ENCODE data around the gene LTBP2. TPM values are rescaled to one million over a fixed set of nuclear protein-coding genes. Genes with fewer than 3 reads are reported as not detected.

LTBP2 gene
- total RNA-seq, 1 donor from 2014 or later, result 0.07 TPM

DNA sequence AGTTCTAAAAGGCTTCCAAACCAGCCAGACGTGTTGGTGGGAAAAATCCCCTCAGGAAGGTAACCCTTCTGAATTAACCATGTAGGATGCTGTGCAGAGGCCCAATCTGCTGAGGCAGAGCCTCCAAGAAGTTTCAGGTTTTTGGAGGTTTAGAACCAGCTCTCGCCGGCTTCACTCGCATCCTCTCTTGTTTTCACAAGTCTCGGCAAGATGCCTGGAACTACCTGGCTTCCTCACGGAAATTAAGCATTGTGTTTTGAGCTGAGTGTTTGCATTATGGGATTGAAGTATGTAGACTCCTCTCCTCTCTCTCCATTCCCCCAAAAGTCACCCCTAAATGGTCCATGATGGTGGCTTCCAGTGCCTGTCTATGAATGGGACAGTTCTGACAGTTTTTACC lies 20.6 kb downstream of the LTBP2 start:
- Mint-ChIP-seq H3K27ac (no peak overlapping the region), H3K27me3 (ENCODE audit: low read depth) (peaks cover 1% of the 10 kb centered on the region), H3K4me1 (ENCODE audit: low read depth) (no peaks in the 10 kb centered on the region), H3K36me3 (ENCODE audit: low read depth) (no peaks in the 10 kb centered on the region), H3K9me3 (no peaks in the 10 kb centered on the region), H3K4me3 (ENCODE audit: low read depth) (no peak overlapping the region)
- intact Hi-C loops (cut with micrococcal nuclease), result no loop called here
- DNase-seq (ENCODE audit: low spot score), result no peak

DNA sequence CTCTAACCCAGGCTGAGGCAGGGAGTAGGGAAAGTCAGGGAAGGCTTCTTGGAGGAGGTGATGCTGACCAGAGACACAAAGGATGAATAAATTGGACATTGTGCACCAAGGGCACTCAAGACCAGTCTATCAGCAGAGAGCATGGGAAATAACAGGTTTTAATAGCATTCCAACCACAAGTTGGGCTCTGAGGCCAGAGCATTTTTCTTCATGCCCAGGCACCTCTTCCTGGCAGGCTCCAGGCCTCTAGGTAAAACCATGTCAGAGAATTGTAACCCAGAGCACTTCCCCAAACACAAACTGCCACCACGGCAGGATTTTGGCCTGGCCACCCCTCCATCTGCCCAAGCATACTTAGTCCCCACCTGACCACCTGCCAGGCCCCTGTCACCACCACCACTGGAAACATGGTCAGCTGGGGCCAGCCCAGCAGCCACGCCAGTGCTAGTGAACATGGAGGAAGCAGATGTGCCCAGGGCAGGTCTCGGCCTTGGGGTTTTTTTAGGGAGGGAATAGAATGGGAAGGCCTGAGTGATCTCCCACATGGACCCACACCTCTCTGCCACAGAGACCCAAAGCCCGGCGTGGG lies 22.7 kb downstream of the LTBP2 start:
- no peak overlapping the region for H3K27ac Mint-ChIP-seq
- intact Hi-C loops (cut with micrococcal nuclease), result no loop called here
- H3K36me3 Mint-ChIP-seq (ENCODE audit: low read depth), result no peaks in the 10 kb centered on the region
- no peak overlapping the region for H3K4me3 Mint-ChIP-seq (ENCODE audit: low read depth)
- H3K9me3 Mint-ChIP-seq, result no peaks in the 10 kb centered on the region
- peaks cover 1% of the 10 kb centered on the region for H3K27me3 Mint-ChIP-seq (ENCODE audit: low read depth)
- H3K4me1 Mint-ChIP-seq (ENCODE audit: low read depth), result no peaks in the 10 kb centered on the region
- no peak for DNase-seq (ENCODE audit: low spot score)

DNA sequence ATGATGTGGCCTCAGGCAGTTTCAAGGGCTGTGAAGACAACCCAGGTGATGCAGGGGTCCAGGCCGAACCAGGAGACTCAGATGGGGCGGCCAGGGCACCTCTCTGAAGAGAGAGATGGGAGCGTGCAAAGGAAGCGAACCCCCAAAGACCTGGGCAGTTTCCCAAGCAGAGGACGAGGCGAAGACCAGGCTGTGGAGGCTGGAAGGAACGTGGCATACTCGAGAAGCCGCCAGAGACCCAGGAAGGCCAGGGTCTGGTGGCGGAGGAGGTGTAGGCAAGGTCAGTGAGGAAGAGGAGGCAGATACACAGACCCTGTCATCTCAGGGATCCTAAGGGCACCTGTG lies 24.7 kb downstream of the LTBP2 start:
- H3K27ac Mint-ChIP-seq, result no peak overlapping the region
- no peaks in the 10 kb centered on the region for H3K36me3 Mint-ChIP-seq (ENCODE audit: low read depth)
- H3K27me3 Mint-ChIP-seq (ENCODE audit: low read depth), result peaks cover 1% of the 10 kb centered on the region
- intact Hi-C loops (cut with micrococcal nuclease), result no loop called here
- no peak for DNase-seq (ENCODE audit: low spot score)
- H3K4me3 Mint-ChIP-seq (ENCODE audit: low read depth), result no peak overlapping the region
- H3K9me3 Mint-ChIP-seq, result no peaks in the 10 kb centered on the region
- no peaks in the 10 kb centered on the region for H3K4me1 Mint-ChIP-seq (ENCODE audit: low read depth)

- Mint-ChIP-seq H3K4me3 (ENCODE audit: low read depth) (no peak overlapping the region), H3K27ac (no peak overlapping the region), H3K36me3 (ENCODE audit: low read depth) (no peaks in the 10 kb centered on the region), H3K27me3 (ENCODE audit: low read depth) (peaks cover 1% of the 10 kb centered on the region), H3K4me1 (ENCODE audit: low read depth) (no peaks in the 10 kb centered on the region), H3K9me3 (no peaks in the 10 kb centered on the region)
- intact Hi-C loops (cut with micrococcal nuclease), result no loop called here
- no peak for DNase-seq (ENCODE audit: low spot score)
Measured at GRCh38 chr14:74586681-74587362, 25.2 kb downstream of the LTBP2 start.

- Mint-ChIP-seq H3K27ac (no peak overlapping the region), H3K4me1 (ENCODE audit: low read depth) (no peaks in the 10 kb centered on the region), H3K9me3 (no peaks in the 10 kb centered on the region), H3K27me3 (ENCODE audit: low read depth) (peaks cover 1% of the 10 kb centered on the region), H3K36me3 (ENCODE audit: low read depth) (no peaks in the 10 kb centered on the region), H3K4me3 (ENCODE audit: low read depth) (no peak overlapping the region)
- intact Hi-C loops (cut with micrococcal nuclease), result no loop called here
- no peak for DNase-seq (ENCODE audit: low spot score)
Measured at GRCh38 chr14:74585406-74586335, 26.4 kb downstream of the LTBP2 start.

GRCh38 chr14:74584951-74585350 lies 27.1 kb downstream of the LTBP2 start:
- no peak overlapping the region for H3K27ac Mint-ChIP-seq
- H3K9me3 Mint-ChIP-seq, result no peaks in the 10 kb centered on the region
- intact Hi-C loops (cut with micrococcal nuclease), result no loop called here
- no peaks in the 10 kb centered on the region for H3K27me3 Mint-ChIP-seq (ENCODE audit: low read depth)
- no peak overlapping the region for H3K4me3 Mint-ChIP-seq (ENCODE audit: low read depth)
- peaks cover 4% of the 10 kb centered on the region for H3K4me1 Mint-ChIP-seq (ENCODE audit: low read depth)
- no peak for DNase-seq (ENCODE audit: low spot score)
- no peaks in the 10 kb centered on the region for H3K36me3 Mint-ChIP-seq (ENCODE audit: low read depth)

GRCh38 chr14:74583689-74584434 lies 28.2 kb downstream of the LTBP2 start:
- intact Hi-C loops (cut with micrococcal nuclease), result no loop called here
- no peak for DNase-seq (ENCODE audit: low spot score)
- Mint-ChIP-seq H3K27ac (no peak overlapping the region), H3K27me3 (ENCODE audit: low read depth) (no peaks in the 10 kb centered on the region), H3K36me3 (ENCODE audit: low read depth) (no peaks in the 10 kb centered on the region), H3K9me3 (no peaks in the 10 kb centered on the region), H3K4me3 (ENCODE audit: low read depth) (no peak overlapping the region), H3K4me1 (ENCODE audit: low read depth) (peaks cover 12% of the 10 kb centered on the region)

DNA sequence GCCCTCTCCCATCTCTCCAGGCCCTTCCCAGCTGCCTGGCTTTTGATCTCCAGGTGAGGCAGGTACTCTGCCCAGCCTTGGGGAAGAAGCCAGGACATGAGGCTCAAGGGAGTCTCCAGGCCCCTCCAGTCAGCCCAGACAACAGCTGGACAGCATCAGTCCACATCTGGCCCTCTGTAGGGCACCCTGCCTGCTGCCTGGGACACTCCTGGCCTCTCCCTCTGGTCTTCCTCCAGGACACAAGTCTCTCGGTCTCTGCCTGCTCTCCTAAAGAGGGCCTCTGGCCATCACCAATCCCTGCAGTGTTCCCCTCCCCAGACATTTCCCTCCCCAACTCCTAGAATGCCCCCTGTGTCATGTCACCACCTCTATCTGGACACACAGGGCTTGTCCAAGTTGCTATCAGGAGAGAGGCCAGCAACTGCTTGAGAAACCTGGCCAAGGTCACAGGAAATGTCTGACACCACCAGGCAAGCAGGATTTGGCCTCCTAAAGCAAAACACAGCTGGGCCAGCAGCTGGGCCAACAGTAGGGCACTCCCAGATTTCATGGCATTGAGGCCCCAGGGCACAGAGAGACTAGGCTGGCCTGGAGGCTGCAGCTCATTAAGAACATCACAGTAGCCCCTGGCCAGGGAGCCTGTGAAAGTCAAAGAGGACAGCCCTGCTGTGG lies 29.0 kb downstream of the LTBP2 start:
- H3K36me3 Mint-ChIP-seq (ENCODE audit: low read depth), result no peaks in the 10 kb centered on the region
- H3K9me3 Mint-ChIP-seq, result no peaks in the 10 kb centered on the region
- H3K4me3 Mint-ChIP-seq (ENCODE audit: low read depth), result no peak overlapping the region
- no peaks in the 10 kb centered on the region for H3K27me3 Mint-ChIP-seq (ENCODE audit: low read depth)
- peaks cover 12% of the 10 kb centered on the region for H3K4me1 Mint-ChIP-seq (ENCODE audit: low read depth)
- DNase-seq (ENCODE audit: low spot score), result no peak
- intact Hi-C loops (cut with micrococcal nuclease), result no loop called here
- no peak overlapping the region for H3K27ac Mint-ChIP-seq

GRCh38 chr14:74580275-74580672 lies 31.8 kb downstream of the LTBP2 start:
- H3K27ac Mint-ChIP-seq, result peak overlapping the region; percentile 78
- no peak for DNase-seq (ENCODE audit: low spot score)
- no peak overlapping the region for H3K4me3 Mint-ChIP-seq (ENCODE audit: low read depth)
- no peaks in the 10 kb centered on the region for H3K36me3 Mint-ChIP-seq (ENCODE audit: low read depth)
- no peaks in the 10 kb centered on the region for H3K27me3 Mint-ChIP-seq (ENCODE audit: low read depth)
- intact Hi-C loops (cut with micrococcal nuclease), result no loop called here
- no peaks in the 10 kb centered on the region for H3K9me3 Mint-ChIP-seq
- peaks cover 12% of the 10 kb centered on the region for H3K4me1 Mint-ChIP-seq (ENCODE audit: low read depth)

GRCh38 chr14:74579447-74580274 lies 32.4 kb downstream of the LTBP2 start:
- DNase-seq (ENCODE audit: low spot score), result no peak
- peak overlapping the region; percentile 78 for H3K27ac Mint-ChIP-seq
- H3K9me3 Mint-ChIP-seq, result no peaks in the 10 kb centered on the region
- H3K4me1 Mint-ChIP-seq (ENCODE audit: low read depth), result peaks cover 14% of the 10 kb centered on the region
- H3K4me3 Mint-ChIP-seq (ENCODE audit: low read depth), result no peak overlapping the region
- H3K36me3 Mint-ChIP-seq (ENCODE audit: low read depth), result no peaks in the 10 kb centered on the region
- intact Hi-C loops (cut with micrococcal nuclease), result no loop called here
- H3K27me3 Mint-ChIP-seq (ENCODE audit: low read depth), result no peaks in the 10 kb centered on the region

GRCh38 chr14:74578479-74578878 lies 33.6 kb downstream of the LTBP2 start:
- Mint-ChIP-seq H3K27ac (no peak overlapping the region), H3K4me1 (ENCODE audit: low read depth) (peaks cover 26% of the 10 kb centered on the region), H3K27me3 (ENCODE audit: low read depth) (peaks cover 6% of the 10 kb centered on the region), H3K36me3 (ENCODE audit: low read depth) (no peaks in the 10 kb centered on the region), H3K9me3 (no peaks in the 10 kb centered on the region), H3K4me3 (ENCODE audit: low read depth) (no peak overlapping the region)
- intact Hi-C loops (cut with micrococcal nuclease), result no loop called here
- no peak for DNase-seq (ENCODE audit: low spot score)

- Mint-ChIP-seq H3K36me3 (ENCODE audit: low read depth) (no peaks in the 10 kb centered on the region), H3K4me1 (ENCODE audit: low read depth) (peaks cover 27% of the 10 kb centered on the region), H3K27ac (no peak overlapping the region), H3K9me3 (no peaks in the 10 kb centered on the region), H3K4me3 (ENCODE audit: low read depth) (no peak overlapping the region), H3K27me3 (ENCODE audit: low read depth) (peaks cover 6% of the 10 kb centered on the region)
- no peak for DNase-seq (ENCODE audit: low spot score)
- intact Hi-C loops (cut with micrococcal nuclease), result no loop called here
Measured at GRCh38 chr14:74577948-74578275, 34.1 kb downstream of the LTBP2 start.
